ENCODE measurements around the gene HCRTR1. TPM values are rescaled to one million over a fixed set of nuclear protein-coding genes. Genes with fewer than 3 reads are reported as not detected.

The HCRTR1 gene
- total RNA-seq, 6 donors from 2014 or later: 2.1 TPM; not detected in 5

DNA sequence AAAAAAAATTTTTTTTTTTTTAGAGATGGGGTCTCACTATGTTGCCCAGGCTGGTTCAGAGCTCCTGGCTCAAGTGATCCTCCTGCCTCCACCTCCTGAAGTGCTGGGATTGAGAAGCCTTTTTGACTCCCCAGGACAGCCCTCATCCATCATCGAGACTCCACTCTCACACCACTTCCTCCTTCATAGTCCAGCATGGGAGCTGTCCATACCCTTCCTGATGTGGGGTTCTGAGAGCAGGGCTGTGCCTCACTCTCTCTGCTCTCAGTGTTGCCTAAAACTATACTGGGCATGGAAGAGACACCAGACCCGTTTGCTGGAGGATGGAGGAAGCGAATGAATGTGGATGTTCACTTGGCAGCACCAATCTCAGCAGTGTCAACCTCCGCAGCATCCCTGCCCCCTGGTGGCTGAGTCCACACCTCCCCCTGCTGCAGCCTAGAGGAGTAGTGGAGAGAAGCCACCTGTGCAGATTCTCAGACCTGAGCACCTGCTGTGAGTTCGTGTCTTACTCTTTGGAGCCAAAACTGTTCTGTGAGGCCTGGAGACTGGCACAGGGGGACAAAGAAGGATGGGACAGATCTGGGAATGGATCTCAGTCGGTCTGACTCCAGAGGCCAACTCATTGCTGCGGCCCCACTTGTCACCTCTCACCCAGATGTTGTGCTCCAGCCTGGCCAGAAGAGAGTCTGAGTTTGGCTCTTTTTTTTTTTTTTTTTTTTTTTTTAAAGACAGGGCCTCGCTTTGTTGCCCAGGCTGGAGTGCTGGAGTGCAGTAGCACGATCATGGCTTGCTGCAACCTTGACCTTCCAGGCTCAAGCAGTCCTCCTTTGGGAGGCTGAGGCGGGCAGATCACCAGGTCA, 23.5 kb upstream of the HCRTR1 start:
- peak; percentile 78 to 89 for ATAC-seq (ENCODE audit: low FRiP score in 2 of 2)
- Histone ChIP-seq H3K27me3 (no peaks in the 10 kb centered on the region), H3K9me3 (no peaks in the 10 kb centered on the region), H3K4me1 (peaks cover 8 to 21% (median 13%) of the 10 kb centered on the region in 4 donors), H3K4me3 (no peak overlapping the region), H3K36me3 (no peaks in the 10 kb centered on the region), H3K27ac (no peak overlapping the region)
- TF ChIP-seq, protein P1, sequence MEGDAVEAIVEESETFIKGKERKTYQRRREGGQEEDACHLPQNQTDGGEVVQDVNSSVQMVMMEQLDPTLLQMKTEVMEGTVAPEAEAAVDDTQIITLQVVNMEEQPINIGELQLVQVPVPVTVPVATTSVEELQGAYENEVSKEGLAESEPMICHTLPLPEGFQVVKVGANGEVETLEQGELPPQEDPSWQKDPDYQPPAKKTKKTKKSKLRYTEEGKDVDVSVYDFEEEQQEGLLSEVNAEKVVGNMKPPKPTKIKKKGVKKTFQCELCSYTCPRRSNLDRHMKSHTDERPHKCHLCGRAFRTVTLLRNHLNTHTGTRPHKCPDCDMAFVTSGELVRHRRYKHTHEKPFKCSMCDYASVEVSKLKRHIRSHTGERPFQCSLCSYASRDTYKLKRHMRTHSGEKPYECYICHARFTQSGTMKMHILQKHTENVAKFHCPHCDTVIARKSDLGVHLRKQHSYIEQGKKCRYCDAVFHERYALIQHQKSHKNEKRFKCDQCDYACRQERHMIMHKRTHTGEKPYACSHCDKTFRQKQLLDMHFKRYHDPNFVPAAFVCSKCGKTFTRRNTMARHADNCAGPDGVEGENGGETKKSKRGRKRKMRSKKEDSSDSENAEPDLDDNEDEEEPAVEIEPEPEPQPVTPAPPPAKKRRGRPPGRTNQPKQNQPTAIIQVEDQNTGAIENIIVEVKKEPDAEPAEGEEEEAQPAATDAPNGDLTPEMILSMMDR (IDR thresholded peaks at IDR 0.05): peak; percentile 77 to 91 (median 85)
- no peak for TF ChIP-seq POLR2A (IDR thresholded peaks at IDR 0.05)
- DNase-seq: peak in 1 of 2 donors; percentile 79
- WGBS, 2 donors: 47 to 49% methylated on average over 10 of the region's 10 CpGs

DNA sequence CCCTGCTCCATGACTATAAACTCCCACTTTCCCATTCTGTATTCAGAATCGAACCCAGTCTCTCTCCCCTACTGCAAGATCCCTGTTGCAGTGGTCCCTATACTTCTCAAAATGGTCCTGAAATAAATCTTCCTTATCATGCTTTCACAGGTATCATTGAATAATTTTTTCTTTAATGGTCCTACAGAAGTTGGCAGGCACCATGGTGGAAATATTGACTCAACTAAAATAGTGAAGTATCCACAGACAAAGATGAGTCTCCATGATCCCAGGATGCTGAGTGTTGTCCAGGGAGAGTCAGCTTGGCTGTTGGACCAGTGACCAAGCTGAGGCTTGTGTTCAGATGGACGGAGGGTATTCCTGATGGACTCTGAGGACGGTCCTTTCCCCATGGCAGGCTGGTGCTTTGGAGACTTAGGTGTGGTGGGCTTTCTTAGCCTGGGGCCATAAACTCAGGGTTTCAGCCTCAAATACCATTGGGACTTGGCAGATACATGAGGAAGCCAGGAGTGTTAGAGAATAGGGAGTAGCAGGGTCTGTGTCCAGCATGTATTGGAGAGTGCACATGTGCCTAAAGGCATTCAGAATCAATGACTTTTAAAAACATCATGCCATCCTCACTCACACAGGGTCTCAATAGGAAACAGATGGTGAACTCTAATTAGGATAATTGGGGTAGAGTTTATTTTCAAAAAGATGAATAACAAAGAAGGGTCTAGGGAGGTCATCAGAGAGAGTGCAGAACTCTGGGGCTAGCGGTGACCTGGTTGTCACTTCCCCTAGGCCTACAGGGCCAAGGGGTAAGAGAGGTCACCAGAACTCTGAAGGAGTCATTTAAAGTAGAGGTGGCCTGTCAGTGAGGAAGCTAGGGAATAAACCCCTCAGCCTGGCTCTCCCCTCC, 21.4 kb upstream of the HCRTR1 start:
- TF ChIP-seq, protein P1 (IDR thresholded peaks at IDR 0.05): no peak
- TF ChIP-seq POLR2AphosphoS5 (IDR thresholded peaks at IDR 0.05): no peak
- 81 to 84% methylated on average over 4 of the region's 4 CpGs for WGBS, 2 donors
- Histone ChIP-seq H3K9me3 (no peaks in the 10 kb centered on the region), H3K27me3 (no peaks in the 10 kb centered on the region), H3K4me1 (peaks cover 0 to 11% (median 7%) of the 10 kb centered on the region in 4 donors), H3K4me3 (no peak overlapping the region), H3K36me3 (no peaks in the 10 kb centered on the region), H3K27ac (peak overlapping the region in 2 of 4 donors; percentile 2 to 31)
- ATAC-seq (ENCODE audit: low FRiP score in 2 of 2) (no peak), DNase-seq (no peak)

DNA sequence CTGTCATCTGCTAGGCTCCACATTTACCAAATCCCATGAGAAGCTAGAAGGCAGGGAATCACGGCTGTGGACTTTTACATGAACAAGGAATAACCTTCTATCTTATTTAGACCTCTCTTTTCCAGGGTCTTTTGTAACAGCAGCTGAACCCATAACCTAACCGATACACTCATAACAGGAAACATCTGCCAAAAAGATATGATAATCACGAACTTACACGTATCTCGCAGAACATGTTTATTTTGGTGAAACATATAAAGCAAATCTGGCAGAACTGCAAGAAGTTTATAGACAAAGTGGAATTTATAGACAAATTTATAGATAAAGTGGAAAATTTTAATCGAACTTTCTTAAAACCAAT, 20.8 kb upstream of the HCRTR1 start:
- H3K4me3 ChIP-seq: no peak overlapping the region
- no peaks in the 10 kb centered on the region for H3K27me3 ChIP-seq
- H3K4me1 ChIP-seq: peaks cover 0 to 11% (median 7%) of the 10 kb centered on the region in 4 donors
- H3K27ac ChIP-seq: peak overlapping the region in 2 of 4 donors; percentile 2 to 31
- TF ChIP-seq POLR2A (IDR thresholded peaks at IDR 0.05): no peak
- TF ChIP-seq, protein P1 (IDR thresholded peaks at IDR 0.05): no peak
- TF ChIP-seq EP300 (IDR thresholded peaks at IDR 0.05): no peak
- no peak for TF ChIP-seq POLR2AphosphoS5 (IDR thresholded peaks at IDR 0.05)
- H3K36me3 ChIP-seq: no peaks in the 10 kb centered on the region
- H3K9me3 ChIP-seq: no peaks in the 10 kb centered on the region
- 31 to 37% methylated on average over 6 of the region's 6 CpGs for whole genome bisulfite sequencing, 2 donors
- DNase-seq: no peak
- ATAC-seq (ENCODE audit: low FRiP score in 2 of 2): no peak

DNA sequence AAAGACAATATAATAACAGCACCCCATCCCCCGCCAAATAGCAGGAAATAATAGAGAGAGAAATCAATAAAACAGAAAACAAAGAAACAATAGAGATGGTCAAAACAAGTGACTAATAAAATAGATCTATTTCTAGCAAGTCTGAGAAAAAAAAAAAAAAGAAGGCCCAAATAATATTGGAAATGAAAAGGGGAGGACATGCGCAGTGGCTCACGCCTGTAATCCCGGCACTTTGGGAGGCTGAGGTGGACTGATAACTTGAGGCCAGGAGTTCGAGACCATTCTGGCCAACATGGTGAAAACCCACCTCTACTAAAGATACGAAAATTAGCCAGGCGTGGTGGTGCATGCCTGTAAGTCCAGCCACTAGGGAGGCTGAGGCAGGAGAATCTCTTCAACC, 18.5 kb upstream of the HCRTR1 start:
- Histone ChIP-seq H3K27ac (no peak overlapping the region), H3K27me3 (no peaks in the 10 kb centered on the region), H3K9me3 (no peaks in the 10 kb centered on the region), H3K36me3 (no peaks in the 10 kb centered on the region), H3K4me3 (no peak overlapping the region), H3K4me1 (peaks cover 0 to 8% (median 5%) of the 10 kb centered on the region in 4 donors)
- DNase-seq (no peak), ATAC-seq (ENCODE audit: low FRiP score in 2 of 2) (no peak)
- TF ChIP-seq, protein P1 (IDR thresholded peaks at IDR 0.05): no peak
- 83 to 96% methylated on average over 7 of the region's 7 CpGs for WGBS, 2 donors

All from upper lobe of left lung (tissue), 6 donors.